GM10248 (cell line): ENCODE data around the gene ZC2HC1C.

ENCODE experiments used
- CTCF ChIA-PET: fragments of 300-600 bp; sonication (Branson Sonifier 250); formaldehyde crosslinking; extraction: SDS; loops from one replicate; lab custom pipeline; 2021; ENCODE audit warnings: antibody characterized with exemption; lab: Yijun Ruan, JAX
- POLR2A ChIA-PET: fragments of 350-650 bp; sonication (Branson Sonifier 250); formaldehyde crosslinking; extraction: SDS; loops from one replicate; lab custom pipeline; 2020; ENCODE audit warnings: antibody characterized with exemption; lab: Yijun Ruan, JAX
- DNase-seq: peaks from one replicate; pipeline ENCODE4 v3.0.0; 2012; ENCODE audit errors: extremely low spot score
- TF ChIP-seq, protein P1 (sequence below): IDR thresholded peaks from 2 replicates; pipeline ENCODE4 v1.5.1; 2012; ENCODE audit warnings: mild to moderate bottlenecking, low read depth; ENCODE audit errors: extremely low read depth, missing control alignments, control extremely low read depth

ZC2HC1C gene

DNA sequence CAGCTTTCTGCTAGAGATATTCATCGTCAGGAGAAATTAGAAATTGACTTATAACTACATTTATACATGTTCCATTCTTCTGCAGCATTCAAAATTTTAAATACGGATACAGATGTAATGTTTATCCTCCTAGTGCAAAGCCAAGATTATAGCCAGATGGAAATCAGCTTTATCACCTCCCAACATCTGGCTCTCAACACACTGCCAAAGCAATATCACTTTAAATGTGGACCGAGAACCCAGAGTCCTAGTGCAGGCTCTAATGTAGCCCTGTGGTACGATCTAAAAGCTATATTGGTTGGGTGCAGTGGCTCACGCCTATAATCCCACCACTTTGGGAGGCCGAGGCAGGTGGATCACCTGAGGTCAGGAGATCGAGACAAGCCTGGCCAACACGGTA lies 24.7 kb upstream of the ZC2HC1C start:
- TF ChIP-seq, protein P1, sequence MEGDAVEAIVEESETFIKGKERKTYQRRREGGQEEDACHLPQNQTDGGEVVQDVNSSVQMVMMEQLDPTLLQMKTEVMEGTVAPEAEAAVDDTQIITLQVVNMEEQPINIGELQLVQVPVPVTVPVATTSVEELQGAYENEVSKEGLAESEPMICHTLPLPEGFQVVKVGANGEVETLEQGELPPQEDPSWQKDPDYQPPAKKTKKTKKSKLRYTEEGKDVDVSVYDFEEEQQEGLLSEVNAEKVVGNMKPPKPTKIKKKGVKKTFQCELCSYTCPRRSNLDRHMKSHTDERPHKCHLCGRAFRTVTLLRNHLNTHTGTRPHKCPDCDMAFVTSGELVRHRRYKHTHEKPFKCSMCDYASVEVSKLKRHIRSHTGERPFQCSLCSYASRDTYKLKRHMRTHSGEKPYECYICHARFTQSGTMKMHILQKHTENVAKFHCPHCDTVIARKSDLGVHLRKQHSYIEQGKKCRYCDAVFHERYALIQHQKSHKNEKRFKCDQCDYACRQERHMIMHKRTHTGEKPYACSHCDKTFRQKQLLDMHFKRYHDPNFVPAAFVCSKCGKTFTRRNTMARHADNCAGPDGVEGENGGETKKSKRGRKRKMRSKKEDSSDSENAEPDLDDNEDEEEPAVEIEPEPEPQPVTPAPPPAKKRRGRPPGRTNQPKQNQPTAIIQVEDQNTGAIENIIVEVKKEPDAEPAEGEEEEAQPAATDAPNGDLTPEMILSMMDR: no peak
- CTCF ChIA-PET: interaction anchor here (1.0 kb wide), 1 partner anchor 14 kb away, joined by 3 read pairs; no protein-coding TSS in a partner anchor
- no peak for DNase-seq
- POLR2A ChIA-PET: no interaction called here

- no peak for DNase-seq
- ChIA-PET CTCF (no interaction called here), POLR2A (interaction anchor here (0.6 kb wide), 1 partner anchor 109 kb away, joined by 4 read pairs; no protein-coding TSS in a partner anchor)
- TF ChIP-seq, protein P1: no peak
These were observed 23.2 kb upstream of the ZC2HC1C start for GRCh38 chr14:75046275-75046674.

GRCh38 chr14:75046899-75047298 lies 22.5 kb upstream of the ZC2HC1C start:
- DNase-seq: no peak
- TF ChIP-seq, protein P1: no peak
- CTCF ChIA-PET: no interaction called here
- POLR2A ChIA-PET: interaction anchor here (0.6 kb wide), 1 partner anchor 108 kb away, joined by 4 read pairs; no protein-coding TSS in a partner anchor

GRCh38 chr14:75047506-75047905 lies 21.9 kb upstream of the ZC2HC1C start:
- ChIA-PET POLR2A (no interaction called here), CTCF (interaction anchor here (2.3 kb wide), 1 partner anchor 102 kb away, joined by 7 read pairs; no protein-coding TSS in a partner anchor)
- no peak for DNase-seq
- TF ChIP-seq, protein P1: no peak

DNA sequence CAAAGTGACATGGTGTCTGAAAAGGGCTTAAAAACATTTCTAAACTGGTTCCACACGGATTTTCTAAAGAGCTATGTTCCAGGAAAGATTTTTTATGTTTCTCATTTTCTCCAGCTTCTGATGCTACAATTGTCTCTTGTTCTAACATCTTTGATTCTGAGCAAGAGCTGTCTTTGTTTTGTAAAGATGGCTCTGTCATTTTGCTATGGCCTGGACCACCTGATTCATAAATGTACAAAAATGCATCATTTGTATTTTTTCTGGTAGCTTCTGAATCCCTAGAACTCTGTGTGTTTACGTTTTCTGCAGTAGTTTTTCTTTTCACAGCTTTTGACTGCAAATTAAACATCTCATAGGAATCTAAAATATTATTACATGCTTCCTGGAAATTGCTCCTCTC lies 21.3 kb upstream of the ZC2HC1C start:
- TF ChIP-seq, protein P1: no peak
- CTCF ChIA-PET: interaction anchor here (1.1 to 2.3 kb wide), 3 partner anchors 16 to 102 kb away, joined by 3 to 10 read pairs (median 7); partner anchors contain the start of gene ACYP1
- no peak for DNase-seq
- POLR2A ChIA-PET: no interaction called here

DNA sequence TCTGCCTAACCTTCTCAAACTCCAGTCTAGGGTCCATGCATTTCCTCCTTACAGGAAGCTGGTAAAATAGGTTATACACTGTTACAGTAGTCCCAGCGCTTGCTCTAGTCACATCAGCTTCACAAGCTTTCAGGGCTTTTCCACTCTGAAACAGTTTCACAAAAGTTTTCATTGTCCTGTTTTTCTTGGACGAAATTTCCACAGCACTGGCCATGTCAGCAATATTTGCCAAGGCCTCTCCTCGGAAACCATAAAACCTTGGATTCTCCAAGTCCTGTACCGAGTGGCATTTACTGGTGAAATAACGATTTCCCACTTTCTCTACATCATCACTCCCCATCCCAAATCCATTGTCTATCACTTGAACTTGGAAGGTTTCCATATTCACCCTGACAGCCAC lies 20.3 kb upstream of the ZC2HC1C start:
- ChIA-PET POLR2A (no interaction called here), CTCF (interaction anchor here (1.0 to 2.3 kb wide), 7 partner anchors 9 to 103 kb away, joined by 3 to 10 read pairs (median 4); partner anchors contain the start of gene ACYP1)
- TF ChIP-seq, protein P1: no peak
- DNase-seq: no peak
